Measurements from ENCODE around the gene KCNQ1.

Gene KCNQ1

DNA sequence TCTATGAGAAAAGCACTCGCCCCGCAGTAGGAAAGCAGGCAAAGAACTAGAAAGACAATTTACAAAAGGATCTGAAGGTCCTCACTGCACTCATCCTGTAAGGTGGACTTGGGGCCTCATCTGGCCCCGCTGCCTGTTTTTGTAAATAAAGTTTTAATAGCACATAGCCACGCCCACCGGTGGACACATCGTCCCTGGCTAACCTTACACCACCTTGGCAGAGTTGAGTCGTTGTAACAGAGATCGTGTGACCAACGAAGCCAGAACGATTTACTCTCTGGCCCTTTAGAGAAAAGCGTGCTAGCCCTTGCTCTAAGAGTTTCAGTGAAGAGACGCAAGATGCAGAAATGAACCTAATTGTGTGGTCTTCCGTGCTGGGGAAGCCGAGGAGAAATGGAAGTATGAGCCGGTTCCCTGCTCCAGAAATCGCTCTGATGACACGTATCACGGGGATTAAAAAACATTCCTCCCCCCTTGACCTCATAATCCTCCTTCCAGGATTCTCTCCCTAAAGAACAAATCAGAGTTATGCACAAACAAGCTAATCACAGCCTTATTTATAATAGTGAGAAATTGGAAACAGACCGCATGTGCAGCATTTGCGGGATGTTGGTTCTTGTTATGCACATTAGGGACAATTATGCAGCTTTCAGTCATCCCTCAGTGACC lies 360.7 kb downstream of the KCNQ1 start:
- no peak for DNase-seq

DNA sequence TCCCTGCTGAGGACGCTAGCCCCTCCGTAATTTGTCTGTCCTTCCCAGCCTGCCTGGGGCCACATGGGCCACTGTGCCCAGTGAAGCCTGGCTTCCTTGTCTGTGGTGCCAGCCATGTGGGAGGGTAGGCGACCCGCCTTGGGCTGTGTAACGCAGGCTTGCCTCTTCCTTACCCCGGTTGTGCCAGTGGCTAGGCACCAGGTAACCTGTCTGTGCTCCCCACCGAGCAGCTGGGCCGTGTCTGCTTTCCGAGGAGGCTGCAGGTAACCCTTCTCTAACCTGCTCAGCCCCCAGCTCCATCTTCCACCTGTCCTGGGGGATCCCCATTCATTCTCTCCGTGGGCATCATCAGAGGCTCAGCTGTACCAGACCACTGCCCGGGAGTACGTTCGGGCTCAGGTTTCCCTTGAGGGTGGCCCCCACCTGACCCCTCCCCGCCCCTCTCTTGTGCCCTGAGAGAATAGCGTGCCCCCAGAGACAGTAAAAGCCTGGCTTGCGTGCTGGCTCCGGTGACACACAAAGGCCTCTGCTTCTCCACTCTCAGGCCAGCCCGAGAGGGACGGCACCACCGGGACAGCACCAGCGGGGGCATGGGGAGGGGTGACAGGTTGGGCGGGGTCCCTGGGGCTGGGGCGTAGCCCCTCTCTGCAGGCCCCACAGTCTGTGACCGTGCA lies 361.7 kb downstream of the KCNQ1 start:
- no peak for DNase-seq

DNA sequence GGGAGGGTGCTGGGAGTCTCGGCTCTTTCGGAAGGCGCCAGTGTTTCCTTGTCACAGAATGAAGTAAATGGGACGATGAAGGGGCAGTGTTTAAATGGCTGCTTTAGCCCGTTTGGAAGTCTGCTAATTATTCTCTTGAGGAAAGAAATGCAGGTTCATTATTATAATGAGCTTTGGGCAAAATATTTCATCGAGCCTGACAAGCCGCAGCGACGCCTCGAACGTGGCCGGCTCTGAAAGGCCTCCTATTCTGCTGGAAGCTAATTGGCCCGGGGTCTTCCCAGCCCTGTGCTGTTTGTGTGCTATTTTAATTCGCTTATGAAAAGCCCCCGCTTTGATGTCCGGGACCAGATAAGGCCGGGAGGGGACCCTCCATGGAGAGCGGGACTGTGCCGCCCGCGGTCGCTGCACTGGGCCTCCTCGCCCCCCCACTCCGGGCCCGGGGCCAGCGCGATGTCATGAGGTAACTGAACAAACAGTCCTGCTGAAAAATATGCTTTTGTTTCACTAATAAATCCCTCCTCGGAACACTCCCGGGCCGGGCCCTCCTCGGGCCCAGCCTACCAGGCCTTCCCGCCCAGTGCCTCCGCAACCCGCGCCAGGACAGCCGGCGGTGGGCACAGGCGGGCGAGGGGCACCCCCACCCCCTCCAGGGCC lies 362.3 kb downstream of the KCNQ1 start:
- no peak for DNase-seq

DNA sequence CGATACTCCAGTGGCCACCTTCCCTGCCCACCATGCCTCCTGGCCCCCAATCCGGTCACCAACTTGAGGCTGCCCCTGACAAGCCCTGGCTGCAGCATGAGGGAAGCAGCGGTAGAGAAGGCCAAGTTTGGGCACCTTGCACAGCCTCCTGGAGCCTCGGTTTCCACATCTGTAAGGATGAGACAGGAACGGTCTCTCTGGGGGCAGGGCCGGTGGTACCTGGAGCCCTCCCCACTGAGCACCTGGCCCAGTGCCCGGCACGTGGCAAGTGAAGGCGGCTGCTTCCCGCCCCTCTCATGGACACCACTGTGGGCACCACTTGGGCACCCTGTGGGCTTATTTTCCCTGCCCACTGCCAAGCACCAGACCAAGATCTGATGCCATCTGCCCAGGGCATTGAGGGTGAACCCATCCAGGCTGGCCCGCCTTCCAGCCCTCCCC lies 363.0 kb downstream of the KCNQ1 start:
- no peak for DNase-seq

DNA sequence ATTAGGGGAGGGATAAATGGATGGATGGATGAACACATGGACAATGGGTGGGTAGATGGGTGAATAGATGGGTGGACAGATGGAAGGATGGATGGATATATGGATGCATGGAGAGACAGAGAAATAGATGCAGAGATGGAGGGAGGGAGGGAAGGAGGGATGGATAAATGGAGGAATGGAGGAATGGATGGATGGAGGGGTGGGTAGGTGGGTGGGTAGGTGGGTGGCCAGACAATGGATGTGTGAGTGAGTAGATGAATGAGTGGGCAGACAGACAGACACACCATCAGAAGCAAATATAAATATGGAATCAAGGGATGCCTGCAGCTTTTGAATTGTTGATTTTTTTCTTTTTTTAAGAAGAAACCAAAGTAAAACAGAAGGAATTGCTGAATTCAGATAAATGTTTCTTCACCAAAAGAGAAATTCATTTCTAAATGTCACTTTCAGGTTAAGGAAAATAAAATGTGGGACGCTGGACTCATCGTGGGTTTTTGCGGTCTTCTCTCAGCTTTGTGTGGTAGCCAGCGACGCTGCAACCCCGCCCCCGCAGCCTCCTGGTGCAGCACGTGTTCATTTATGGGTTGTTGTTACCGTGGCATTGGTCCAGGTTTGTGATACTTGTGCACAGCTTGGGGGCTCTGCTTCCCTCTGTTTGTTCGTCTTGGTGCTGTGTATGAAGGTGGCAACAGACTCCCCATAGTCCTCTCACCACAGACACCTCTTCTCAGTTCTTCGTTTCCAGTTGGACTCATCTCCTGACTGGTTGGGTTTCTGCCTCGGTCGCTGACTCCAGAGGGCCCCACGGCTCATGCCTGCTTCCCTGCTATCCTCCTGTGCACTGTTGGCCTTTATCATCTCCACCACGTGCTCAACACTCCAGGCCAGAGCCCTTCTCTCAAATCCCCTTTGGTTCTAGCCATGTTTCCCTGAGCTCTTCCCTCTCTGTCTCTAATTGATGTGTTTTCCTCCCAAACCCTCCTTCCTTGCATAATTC lies 364.3 kb downstream of the KCNQ1 start:
- no peak for DNase-seq

DNA sequence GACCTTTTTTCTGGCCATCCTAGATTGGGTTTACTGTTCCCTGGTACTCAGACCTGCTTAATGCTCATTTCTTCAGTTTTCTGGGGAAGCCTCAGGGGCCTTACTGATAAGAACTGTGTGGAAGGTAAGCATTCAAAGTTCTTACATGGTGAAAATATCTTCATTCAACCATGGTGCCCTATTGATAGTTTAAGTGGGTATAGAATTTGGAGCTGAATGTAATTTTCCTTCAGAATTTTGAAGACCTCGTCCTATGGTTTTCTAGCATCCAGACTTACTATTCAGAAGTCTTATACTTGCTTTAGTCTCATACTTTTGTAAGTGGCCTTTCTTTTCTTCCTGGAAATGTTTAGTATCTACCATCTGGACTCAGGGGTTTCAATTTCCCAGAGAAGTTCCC lies 365.0 kb downstream of the KCNQ1 start:
- DNase-seq: no peak

DNA sequence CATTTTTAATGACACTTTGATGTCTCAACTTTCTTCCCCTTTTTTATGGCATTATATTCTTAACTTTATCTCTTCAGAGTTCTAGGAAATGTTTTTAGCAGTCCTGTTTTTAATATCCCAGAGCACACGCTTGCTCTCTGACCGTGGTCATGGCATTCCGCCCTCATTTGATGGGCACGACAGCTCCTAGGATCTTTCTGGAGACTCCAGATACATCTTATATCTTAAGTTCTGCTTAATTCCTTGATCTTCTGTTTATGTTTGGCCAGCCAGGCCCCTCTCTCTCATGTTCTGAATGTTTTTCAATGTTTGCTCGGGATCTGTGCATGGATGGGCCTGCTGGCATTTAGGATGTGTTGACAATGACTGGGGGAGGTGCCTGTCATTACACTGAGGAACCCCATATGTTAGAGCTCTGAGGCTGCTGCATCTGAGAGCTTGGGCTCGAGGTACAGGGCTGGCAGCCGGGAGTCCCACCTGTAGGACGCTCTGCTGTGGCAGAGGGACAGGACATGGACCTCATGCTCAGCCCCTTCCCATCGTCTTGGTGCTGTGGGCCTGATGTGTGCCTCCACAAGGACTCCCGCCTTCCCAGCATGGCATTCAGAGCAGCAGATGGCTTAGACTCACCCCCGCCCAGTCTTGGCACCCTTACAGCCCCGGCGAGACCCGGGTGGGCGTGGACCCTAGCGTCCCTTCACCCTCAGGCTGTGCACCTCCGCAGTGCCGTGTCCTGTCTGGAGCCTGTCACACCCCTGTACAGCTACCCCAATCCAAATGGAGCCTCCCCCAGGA lies 365.8 kb downstream of the KCNQ1 start:
- no peak for DNase-seq

DNA sequence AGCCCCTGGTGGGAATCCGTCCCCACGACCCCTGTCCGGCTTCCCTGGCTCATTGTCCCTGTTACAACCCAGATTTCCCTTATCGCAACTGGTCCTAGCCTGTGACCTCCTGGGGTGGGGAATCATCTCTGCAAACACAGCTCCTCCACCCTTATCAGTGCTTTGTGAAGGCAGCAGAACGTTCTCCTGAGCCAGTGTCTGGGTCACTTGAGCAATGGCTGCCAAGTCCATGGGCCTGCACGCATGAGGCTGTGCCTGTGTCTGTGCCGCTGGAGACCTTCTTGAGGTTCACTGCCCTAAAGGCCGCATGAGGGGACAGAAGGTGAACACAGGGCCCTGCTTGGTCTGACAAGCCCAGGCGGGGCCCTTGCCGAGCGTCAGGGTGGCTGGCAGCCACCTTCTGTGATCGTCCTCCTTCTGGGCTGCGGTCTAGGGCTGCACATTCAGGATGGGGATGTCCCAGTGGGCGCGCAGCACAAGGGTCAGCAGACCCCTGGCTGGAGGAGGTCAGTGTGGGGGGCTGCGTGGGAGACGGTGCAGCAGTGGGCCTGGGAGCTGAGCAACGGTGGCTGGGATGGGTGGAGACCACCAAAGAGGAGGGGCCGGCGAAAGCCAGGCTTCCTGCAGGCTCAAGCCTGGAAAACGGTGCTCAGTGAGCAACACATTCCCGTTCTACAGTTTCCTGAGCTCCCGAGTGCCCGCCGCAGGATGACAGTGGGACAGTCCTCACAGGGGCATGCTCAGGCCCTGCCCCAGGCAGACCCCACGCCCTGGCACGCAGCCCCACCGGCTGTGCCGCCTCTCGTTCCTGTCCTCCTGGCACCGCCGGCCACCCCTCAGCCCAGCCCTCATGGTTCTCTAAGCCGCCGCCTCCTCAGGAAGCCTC lies 366.6 kb downstream of the KCNQ1 start:
- DNase-seq: no peak

DNA sequence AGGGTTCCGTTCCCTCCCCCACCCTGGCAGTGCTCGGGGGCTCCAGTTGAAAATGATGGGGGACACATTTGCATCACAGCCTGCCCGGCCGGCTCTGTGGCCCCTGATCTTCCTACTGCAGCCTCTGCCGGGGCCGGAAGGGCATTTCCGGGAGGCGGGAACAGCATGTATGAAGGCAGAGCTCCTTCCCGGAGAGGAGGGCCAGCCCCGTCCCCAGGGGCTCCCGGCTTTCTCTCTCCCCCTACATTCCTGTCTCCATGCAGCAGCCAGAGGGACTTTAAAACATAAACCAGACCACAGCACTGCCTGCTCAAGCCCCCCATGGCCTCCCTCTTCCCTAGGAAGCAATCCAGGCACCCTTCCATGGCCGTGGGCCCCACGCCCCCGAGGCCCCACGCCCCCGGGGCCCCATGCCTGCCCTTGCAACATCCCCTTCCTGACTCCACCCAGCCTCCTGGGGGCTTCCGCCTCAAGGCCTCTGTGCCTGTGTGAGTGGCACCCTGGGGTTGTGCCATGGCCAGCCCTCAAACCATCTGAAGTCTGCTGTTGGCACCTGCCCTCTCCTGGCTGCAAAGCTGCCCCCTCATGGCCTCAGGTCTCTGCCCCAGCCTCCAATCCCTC lies 367.7 kb downstream of the KCNQ1 start:
- no peak for DNase-seq

DNA sequence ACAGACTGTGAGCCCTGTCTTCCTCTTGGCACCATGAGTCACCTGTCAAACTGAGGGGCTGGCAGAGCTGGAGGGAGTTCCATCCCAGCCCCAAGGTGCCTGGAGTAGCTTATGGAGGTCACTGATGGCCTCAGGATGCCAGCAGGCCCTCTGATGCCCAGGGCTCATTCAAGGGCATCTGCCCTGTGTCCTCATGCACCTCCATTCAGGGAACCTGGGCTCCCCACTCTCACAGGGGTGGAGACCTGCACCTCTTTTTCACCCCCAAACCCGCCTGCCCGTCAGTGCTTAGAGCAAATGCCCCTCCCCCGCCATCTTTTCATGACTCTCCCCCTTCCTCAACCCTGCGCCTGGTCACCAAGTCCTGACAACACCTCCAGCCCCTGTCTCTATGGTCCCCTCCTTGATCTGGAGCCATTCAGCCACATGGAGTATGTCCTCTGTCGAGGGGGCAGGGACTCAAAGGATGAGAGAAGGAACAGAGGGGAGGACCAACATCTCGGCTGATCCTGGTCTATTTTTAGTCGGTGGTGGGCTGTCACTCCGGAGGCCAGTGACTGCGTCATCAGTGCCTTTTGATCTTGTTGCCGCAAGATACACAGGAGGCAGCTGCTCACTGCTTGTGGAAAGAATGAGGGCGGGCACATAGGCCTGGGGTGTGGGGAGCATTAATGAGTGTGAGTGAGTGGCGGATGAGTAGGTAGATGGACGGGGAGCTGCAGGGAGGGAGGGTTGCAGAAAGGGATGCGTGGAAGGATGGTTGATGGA lies 368.5 kb downstream of the KCNQ1 start:
- no peak for DNase-seq

DNA sequence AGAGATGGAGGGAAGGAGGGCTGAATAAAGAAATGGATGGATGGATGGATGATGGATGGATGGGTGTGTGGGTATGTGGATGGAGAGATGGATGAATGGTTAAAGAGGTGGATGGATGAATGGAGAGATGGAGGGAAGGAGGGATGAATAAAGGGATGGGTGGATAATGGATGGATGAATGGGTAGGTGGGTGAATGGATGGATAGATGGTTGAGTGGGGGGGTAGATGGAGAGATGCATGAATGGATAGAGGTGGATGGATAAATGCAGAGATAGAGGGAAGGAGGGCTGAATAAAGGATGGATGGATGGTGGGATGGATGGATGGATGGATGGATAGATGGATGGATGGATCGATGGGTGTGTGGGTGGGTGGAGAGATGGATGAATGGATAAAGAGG lies 369.2 kb downstream of the KCNQ1 start:
- no peak for DNase-seq

DNA sequence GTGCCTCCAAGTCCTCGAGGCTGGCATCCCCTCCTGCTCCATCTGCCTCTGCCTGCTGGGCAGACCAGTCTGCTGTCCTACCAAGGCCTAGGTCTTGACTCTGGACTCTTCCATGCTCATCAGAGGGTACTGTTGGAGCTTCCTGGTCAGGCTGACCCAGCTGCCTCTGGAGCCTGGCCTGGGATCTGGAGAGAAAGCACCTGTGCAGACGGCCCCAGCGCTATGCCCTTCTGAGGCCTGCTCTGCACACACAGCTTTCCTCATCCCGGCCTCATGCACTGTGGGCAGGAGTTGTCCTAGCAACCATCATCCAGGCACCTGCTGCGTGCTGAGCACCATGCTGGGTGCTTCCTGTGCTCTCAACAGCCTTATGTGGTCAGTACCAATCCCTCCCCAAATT lies 369.9 kb downstream of the KCNQ1 start:
- no peak for DNase-seq

DNA sequence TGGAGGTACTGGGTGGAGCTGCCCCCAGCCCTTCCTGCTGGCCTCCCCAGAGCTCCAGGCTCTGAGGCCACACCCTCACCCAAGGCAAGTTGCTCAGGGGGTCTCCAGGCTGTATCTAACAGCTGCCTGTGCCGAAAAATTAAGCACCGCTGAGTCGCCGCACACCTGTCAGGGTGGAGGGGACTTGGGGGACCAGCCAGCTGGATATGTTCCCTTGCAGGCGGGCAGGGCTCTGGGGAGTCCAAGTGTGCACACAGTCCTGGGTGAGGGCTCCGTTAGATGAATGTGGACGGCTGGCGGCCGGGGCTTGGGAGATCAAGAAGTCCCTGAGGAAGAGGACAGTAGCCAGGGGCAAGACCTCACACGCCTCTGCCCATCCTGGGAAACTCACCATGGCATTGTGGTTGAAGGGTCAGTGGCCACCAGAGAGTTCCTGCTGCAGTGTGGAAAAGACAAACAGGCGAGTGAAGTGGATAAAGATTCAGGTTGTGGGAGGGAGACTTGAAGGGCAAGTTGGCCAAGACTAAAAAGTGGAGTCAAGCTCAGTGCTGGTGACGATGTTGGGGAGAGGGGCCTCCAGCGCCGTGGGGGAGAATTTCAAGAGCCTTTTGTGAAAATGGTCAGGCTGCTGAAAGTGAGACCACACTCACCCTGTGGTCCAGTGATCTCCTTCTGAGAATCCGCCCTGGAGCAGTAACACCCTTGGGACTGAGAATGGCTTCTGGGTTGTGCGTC lies 371.1 kb downstream of the KCNQ1 start:
- no peak for DNase-seq

DNA sequence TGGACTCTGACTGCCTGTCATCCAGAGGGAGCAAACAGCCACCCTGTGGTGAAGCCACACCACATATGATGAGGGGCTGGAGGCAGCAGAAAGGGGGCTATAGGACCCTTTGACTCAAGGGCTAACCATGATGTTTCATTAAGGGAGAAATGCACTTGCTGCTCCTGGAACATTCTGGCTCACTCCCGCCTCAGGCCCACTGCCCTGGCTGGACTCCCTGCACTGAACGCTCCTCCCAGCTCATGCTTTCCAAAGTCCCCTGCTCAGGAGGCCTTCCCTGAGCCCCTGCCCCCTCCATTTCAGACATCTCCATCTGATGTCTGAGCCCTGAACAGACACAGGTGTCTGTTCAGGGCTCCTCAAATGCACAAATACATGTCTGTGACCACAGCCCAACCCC lies 371.7 kb downstream of the KCNQ1 start:
- DNase-seq: no peak

DNA sequence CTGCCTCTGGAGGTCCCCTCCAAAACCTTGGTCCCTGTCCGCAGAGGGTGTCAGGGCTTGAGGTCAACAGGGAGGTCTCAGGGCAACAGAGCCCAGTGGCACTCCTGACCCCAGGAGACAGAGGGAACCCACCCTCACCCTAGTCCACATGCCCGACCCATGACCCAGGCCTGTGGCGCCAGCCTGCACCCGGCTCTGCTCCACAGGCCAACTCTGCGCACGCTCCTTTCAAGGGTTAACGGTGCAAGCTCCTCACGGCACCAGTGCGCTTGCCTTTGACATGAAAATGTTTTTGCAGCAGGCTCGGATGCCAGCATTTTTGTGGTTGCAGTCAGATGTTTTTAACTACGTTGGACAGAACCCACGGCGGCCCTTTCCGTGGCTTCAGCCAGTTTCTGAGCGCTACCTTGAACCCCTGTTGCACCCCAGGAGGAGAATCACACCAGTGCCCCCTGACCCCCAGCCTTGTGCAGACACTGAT lies 372.2 kb downstream of the KCNQ1 start:
- DNase-seq: no peak

DNA sequence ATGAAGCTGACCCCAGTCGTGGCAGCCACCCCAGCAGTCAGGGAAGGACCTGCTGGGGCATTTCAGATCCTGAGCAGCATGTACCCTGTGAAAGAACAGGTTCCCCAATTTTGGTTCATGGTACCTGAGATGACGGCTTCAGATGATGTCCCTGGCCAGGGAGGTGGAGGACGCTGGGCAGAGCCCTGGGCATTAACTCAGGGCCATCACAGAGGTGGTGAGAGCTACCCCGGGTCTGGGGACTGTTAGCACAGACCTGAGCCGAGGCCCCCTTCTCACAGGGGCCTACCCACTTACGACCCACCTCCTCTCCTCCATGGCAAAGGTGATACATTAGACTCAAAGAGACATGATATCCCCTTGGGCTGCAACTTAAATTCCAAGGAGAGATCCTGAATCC lies 372.6 kb downstream of the KCNQ1 start:
- DNase-seq: no peak

DNA sequence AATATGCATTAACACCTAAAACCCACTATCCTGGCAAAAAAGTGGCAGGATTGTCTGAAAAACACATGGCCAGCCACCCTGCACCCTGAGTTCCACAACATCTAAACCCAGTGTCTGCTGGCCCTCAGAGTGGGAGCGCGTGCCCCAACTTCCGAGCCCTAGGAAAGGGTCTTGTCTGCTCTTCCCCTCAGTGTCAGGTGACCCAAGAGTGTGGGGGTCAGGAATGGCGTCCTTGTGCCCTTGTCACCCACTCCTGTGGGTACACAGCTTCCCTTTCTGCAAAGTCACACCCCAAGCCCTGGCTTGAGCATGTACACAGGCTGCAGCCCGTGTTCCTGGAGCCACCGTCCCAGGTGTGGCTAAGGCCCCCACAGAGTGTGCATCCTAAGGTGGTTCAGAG lies 373.2 kb downstream of the KCNQ1 start:
- no peak for DNase-seq

DNA sequence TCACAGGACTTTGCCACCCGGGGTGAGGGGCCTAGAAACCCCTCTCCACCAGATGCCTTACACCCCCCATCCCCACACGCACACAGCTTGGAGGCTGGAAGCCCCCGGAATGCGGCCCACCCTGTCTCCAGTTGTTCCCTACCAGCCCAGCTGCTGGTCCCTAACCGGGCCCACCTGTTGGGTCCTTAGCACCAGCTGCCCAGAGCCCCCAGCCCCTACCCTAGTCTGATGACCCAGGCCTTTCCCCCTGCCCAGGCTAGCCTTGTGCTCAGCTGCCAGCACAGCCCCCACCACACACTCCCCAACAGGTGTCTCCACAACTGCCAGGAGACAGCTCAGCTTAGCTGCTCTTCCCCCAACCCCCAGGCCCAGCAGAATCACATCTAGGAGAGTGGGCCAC lies 373.7 kb downstream of the KCNQ1 start:
- DNase-seq: no peak

DNA sequence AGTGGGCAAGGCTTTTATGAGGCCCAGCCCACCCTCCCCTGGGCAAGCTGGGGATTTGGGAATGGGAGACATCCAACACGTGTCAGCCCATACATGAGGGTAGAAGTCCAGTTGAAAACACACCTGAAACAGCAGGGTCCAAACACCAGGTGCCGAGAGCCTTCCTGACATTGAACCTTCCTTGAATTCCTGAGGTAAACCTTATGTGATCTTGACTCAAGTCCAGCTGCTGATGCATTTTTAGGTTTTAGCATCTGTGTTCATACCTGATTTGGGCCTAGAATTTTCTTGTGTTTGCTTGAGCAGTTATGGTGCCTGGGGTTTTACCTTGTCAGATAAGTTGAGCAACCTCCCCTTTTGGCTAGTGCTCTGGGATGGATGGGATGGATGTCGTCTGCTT lies 374.5 kb downstream of the KCNQ1 start:
- DNase-seq: no peak

Measured in 8988T (cell line).